Transverse colon (tissue), 3 donors: ENCODE results near the gene BTNL2.

Source experiments
- EP300 ChIP-seq: sonication (generic); formaldehyde crosslinking; IDR thresholded peaks from one replicate; pipeline ENCODE4 v1.6.1; 2017; ENCODE audit warnings: antibody characterized with exemption, low read depth
- POLR2A ChIP-seq: fragments of 450-650 bp; IDR thresholded peaks from one replicate; pipeline ENCODE4 v1.6.1; 2016; ENCODE audit warnings: antibody characterized with exemption, mild to moderate bottlenecking, moderate library complexity
- TF ChIP-seq, protein P1 (sequence below), 5 experiments: fragments of 200-600 bp in 3 of 5; fragments of 450-650 bp in 2 of 5; sonication (generic) in 3 of 5; IDR thresholded peaks; 1 replicate in 2 of 5; 2 replicates in 3 of 5; pipeline ENCODE4 v1.5.1; 2016 to 2017; ENCODE audit warnings: antibody characterized with exemption in 5 of 5, inconsistent platforms in 3 of 5, mild to moderate bottlenecking in 2 of 5, moderate library complexity in 1 of 5

- TF ChIP-seq, protein P1, sequence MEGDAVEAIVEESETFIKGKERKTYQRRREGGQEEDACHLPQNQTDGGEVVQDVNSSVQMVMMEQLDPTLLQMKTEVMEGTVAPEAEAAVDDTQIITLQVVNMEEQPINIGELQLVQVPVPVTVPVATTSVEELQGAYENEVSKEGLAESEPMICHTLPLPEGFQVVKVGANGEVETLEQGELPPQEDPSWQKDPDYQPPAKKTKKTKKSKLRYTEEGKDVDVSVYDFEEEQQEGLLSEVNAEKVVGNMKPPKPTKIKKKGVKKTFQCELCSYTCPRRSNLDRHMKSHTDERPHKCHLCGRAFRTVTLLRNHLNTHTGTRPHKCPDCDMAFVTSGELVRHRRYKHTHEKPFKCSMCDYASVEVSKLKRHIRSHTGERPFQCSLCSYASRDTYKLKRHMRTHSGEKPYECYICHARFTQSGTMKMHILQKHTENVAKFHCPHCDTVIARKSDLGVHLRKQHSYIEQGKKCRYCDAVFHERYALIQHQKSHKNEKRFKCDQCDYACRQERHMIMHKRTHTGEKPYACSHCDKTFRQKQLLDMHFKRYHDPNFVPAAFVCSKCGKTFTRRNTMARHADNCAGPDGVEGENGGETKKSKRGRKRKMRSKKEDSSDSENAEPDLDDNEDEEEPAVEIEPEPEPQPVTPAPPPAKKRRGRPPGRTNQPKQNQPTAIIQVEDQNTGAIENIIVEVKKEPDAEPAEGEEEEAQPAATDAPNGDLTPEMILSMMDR (IDR thresholded peaks at IDR 0.05), result no peak
- TF ChIP-seq POLR2A, result no peak
- no peak for TF ChIP-seq EP300
Measured at GRCh38 chr6:32439139-32439538, 32.2 kb upstream of the BTNL2 start.
